Measurements from ENCODE around the gene SLC17A9. TPM values are rescaled to one million over a fixed set of nuclear protein-coding genes. Genes with fewer than 3 reads are reported as not detected.

Gene SLC17A9
- total and polyA plus RNA-seq, 2 experiments from 2014 or later, result 32.0 to 39.3 TPM

GRCh38 chr20:62975251-62975760 is 22.8 kb downstream of the SLC17A9 start:
- Histone ChIP-seq H3K4me3 (no peak overlapping the region), H3K9me2 (ENCODE audit: insufficient read depth) (no peaks in the 10 kb centered on the region), H3K36me3 (ENCODE audit: insufficient read depth) (no peaks in the 10 kb centered on the region), H2AFZ (no peak overlapping the region), H3K4me2 (peak overlapping the region; percentile 86), H4K20me1 (replicated peaks; ENCODE audit: insufficient read depth) (no peaks in the 10 kb centered on the region), H3K27me3 (ENCODE audit: insufficient read depth) (peaks cover 28% of the 10 kb centered on the region), H3K79me2 (replicated peaks; ENCODE audit: insufficient read depth) (no peaks in the 10 kb centered on the region), H3K27ac (ENCODE audit: low read depth) (no peak overlapping the region), H3K4me1 (ENCODE audit: insufficient read depth) (peaks cover 47% of the 10 kb centered on the region), H3F3A (replicated peaks; ENCODE audit: low read depth) (peaks cover 13% of the 10 kb centered on the region; the same call in 1 of the 2 replicates)
- peaks cover 53% of the 10 kb centered on the region for H3K27me3 Mint-ChIP-seq (ENCODE audit: insufficient read depth, low read depth, poor library complexity)
- H3K36me3 Mint-ChIP-seq (ENCODE audit: low read depth), result no peaks in the 10 kb centered on the region; the same call in 2 of the 3 replicates
- H3K4me3 Mint-ChIP-seq, result no peak overlapping the region
- DNase-seq (ENCODE audit: low spot score) (no peak), ATAC-seq (no peak)
- H3K4me1 Mint-ChIP-seq, result peaks cover 45% of the 10 kb centered on the region
- H3K27ac Mint-ChIP-seq, result no peak overlapping the region
- TF ChIP-seq ZNF331 (CRISPR knock-in tag; IDR thresholded peaks at IDR 0.05; ENCODE audit: low read depth), result no peak
- TF ChIP-seq STAT1 (IDR thresholded peaks at IDR 0.05; ENCODE audit: unreplicated experiment), result no peak
- TF ChIP-seq EZH2phosphoT487 (IDR thresholded peaks at IDR 0.05; ENCODE audit: unreplicated experiment), result no peak
- TF ChIP-seq ZNF114 (CRISPR knock-in tag; IDR thresholded peaks at IDR 0.05), result no peak
- TF ChIP-seq REST (IDR thresholded peaks at IDR 0.05; ENCODE audit: unreplicated experiment), result no peak
- no peak for TF ChIP-seq POLR2AphosphoS5 (IDR thresholded peaks at IDR 0.05; ENCODE audit: low read depth)
- TF ChIP-seq CREB1 (CRISPR knock-in tag; IDR thresholded peaks at IDR 0.05; ENCODE audit: low read depth), result no peak
- no peak for TF ChIP-seq NANOG (IDR thresholded peaks at IDR 0.05; ENCODE audit: borderline replicate concordance)
- no peak for TF ChIP-seq EZH2 (IDR thresholded peaks at IDR 0.05; ENCODE audit: low read depth, unreplicated experiment)
- TF ChIP-seq CTCF (conservative IDR thresholded peaks at IDR 0.05; ENCODE audit: low read depth in 2 of 2), result no peak
- no peak for TF ChIP-seq ZNF462 (CRISPR knock-in tag; IDR thresholded peaks at IDR 0.05)
- H3K9me3 Mint-ChIP-seq, result peaks cover 2% of the 10 kb centered on the region; the same call in 2 of the 3 replicates
